HG02938 (cell line): ENCODE results near the gene KNSTRN.

Experiments used
- ATAC-seq: cut with Tn5 transposase; IDR thresholded peaks from one replicate; pipeline ENCODE4 v1.9.1; 2021; ENCODE audit warnings: mild to moderate bottlenecking, moderate library complexity; ENCODE audit not compliant: unreplicated experiment

The KNSTRN gene

GRCh38 chr15:40392986-40393948 lies 10.7 kb downstream of the KNSTRN start:
- ATAC-seq, result no peak

GRCh38 chr15:40397688-40398412 lies 15.3 kb downstream of the KNSTRN start:
- no peak for ATAC-seq

- peak; percentile 62 for ATAC-seq
Observed at GRCh38 chr15:40398413-40398873, 15.9 kb downstream of the KNSTRN start.

GRCh38 chr15:40399370-40399769 lies 16.8 kb downstream of the KNSTRN start:
- ATAC-seq, result no peak

- ATAC-seq, result peak; percentile 68
Observed at GRCh38 chr15:40405501-40406381, 23.2 kb downstream of the KNSTRN start, which contains the start of gene IVD. Gene IVD (plus strand): TSS chr15:40405795. CDS start chr15:40405828, 33 bp downstream.

GRCh38 chr15:40407330-40407990 lies 24.9 kb downstream of the KNSTRN start:
- peak; percentile 68 for ATAC-seq

GRCh38 chr15:40409366-40409765 lies 26.8 kb downstream of the KNSTRN start:
- no peak for ATAC-seq

GRCh38 chr15:40410476-40410875 lies 28.0 kb downstream of the KNSTRN start:
- no peak for ATAC-seq

GRCh38 chr15:40412095-40412759 lies 29.7 kb downstream of the KNSTRN start:
- no peak for ATAC-seq

GRCh38 chr15:40413036-40413435 lies 30.5 kb downstream of the KNSTRN start:
- no peak for ATAC-seq

- no peak for ATAC-seq
Observed at GRCh38 chr15:40414816-40415215, 32.3 kb downstream of the KNSTRN start.

GRCh38 chr15:40415226-40415625 lies 32.7 kb downstream of the KNSTRN start:
- ATAC-seq, result no peak

- ATAC-seq, result no peak
Observed at GRCh38 chr15:40416056-40416455, 33.5 kb downstream of the KNSTRN start.

- no peak for ATAC-seq
Observed at GRCh38 chr15:40418126-40418525, 35.6 kb downstream of the KNSTRN start.

- ATAC-seq, result no peak
Observed at GRCh38 chr15:40420071-40420713, 37.7 kb downstream of the KNSTRN start.

GRCh38 chr15:40420793-40421192 lies 38.3 kb downstream of the KNSTRN start:
- ATAC-seq, result no peak

- no peak for ATAC-seq
Observed at GRCh38 chr15:40421246-40422157, 39.0 kb downstream of the KNSTRN start.

GRCh38 chr15:40424483-40425115 lies 42.1 kb downstream of the KNSTRN start:
- no peak for ATAC-seq
